Peyer's patch (tissue), 4 donors: ENCODE results near the gene TNFRSF18.

Source experiments
- CTCF ChIP-seq, 6 experiments: fragments of 450-650 bp in 4 of 6; fragments of 200-600 bp in 2 of 6; sonication (generic) in 1 of 6; IDR thresholded peaks; one replicate each; pipeline ENCODE4 v1.5.1; 2017 to 2019; ENCODE audit warnings: antibody characterized with exemption in 6 of 6, mild to moderate bottlenecking in 3 of 6, moderate library complexity in 1 of 6
- POLR2A ChIP-seq, 2 donors: fragments of 450-650 bp; IDR thresholded peaks; one replicate each; pipeline ENCODE4 v1.5.1; 2017; ENCODE audit warnings: antibody characterized with exemption in 2 of 2, mild to moderate bottlenecking in 2 of 2, moderate library complexity in 2 of 2

- TF ChIP-seq CTCF (IDR thresholded peaks at IDR 0.05) (no peak), POLR2A (IDR thresholded peaks at IDR 0.05) (no peak)
These were observed 35.2 kb downstream of the TNFRSF18 start for GRCh38 chr1:1171161-1171545.
